Measurements from ENCODE around the gene GAD1.

GRCh38 chr2:170895023-170895757 is 78.5 kb downstream of the GAD1 start:
- TF ChIP-seq EZH2 (IDR thresholded peaks at IDR 0.05; ENCODE audit: borderline replicate concordance, low read depth, low read length, poor library complexity, severe bottlenecking) (no peak), CTCF (conservative IDR thresholded peaks at IDR 0.05; ENCODE audit: low read depth, low read length) (no peak)

Data from A673 (cell line).